Pancreas (tissue), 10 donors: ENCODE results near the gene GPM6B. TPM values are rescaled to one million over a fixed set of nuclear protein-coding genes. Genes with fewer than 3 reads are reported as not detected.
A peak's percentile ranks its signal among the peaks of the same experiment; 100 is the strongest.

ENCODE experiments used
- ATAC-seq, 4 donors: fragments of 200-7000 bp; cut with Tn5 transposase; one replicate each; pipeline versions ENCODE4 v1.8.0 to v1.9.1; 2020; ENCODE audit warnings: mild to moderate bottlenecking in 4 of 4, moderate library complexity in 4 of 4
- DNase-seq, 6 donors: peaks; one replicate each; pipeline ENCODE4 v3.0.0-alpha.2; 2020
- FAIRE-seq: peaks from 2 replicates; lab custom pipeline; 2012; peaks lifted over from hg19 to GRCh38; lab: Jason Lieb, UNC
- H3K27ac ChIP-seq, 4 donors: fragments of 200-600 bp; sonication (generic); 1 replicate in 3 of 4; 2 replicates in 1 of 4; pipeline versions ENCODE4 v1.5.0 to v1.8.0; 2020
- H3K27me3 ChIP-seq, 4 donors: fragments of 200-600 bp; one replicate each; pipeline ENCODE4 v1.8.0; 2021
- H3K36me3 ChIP-seq, 3 donors: fragments of 200-600 bp; sonication (generic) in 1 of 3; one replicate each; pipeline versions ENCODE4 v1.5.0 to v1.8.0; 2020 to 2021
- H3K4me1 ChIP-seq, 3 donors: fragments of 200-600 bp; one replicate each; pipeline ENCODE4 v1.8.0; 2021
- H3K4me3 ChIP-seq, 4 donors: fragments of 200-600 bp; sonication (generic) in 2 of 4; one replicate each; pipeline versions ENCODE4 v1.5.0 to v1.8.0; 2020 to 2021
- H3K9me3 ChIP-seq, 4 donors: fragments of 200-600 bp; one replicate each; pipeline ENCODE4 v1.8.0; 2021
- WGBS, 2 donors: extraction: QIAGEN DNeasy Blood & Tissue Kit; methylation state at CpG; one replicate each; pipeline ENCODE4 v1.1.7; 2013; 5-methylcytosine and 5-hydroxymethylcytosine counted together
- intact Hi-C, 3 donors: fragments of 100-400 bp; cut with DNase I; formaldehyde crosslinking; loops; one replicate each; pipeline versions ENCODE4 v1.11.1 to v1.14.2; 2022
- polyA plus RNA-seq, 2 donors: library from polyadenylated mRNA; stranded (reverse); fragments of 200-250 nt; gene quantifications; one replicate each; pipeline ENCODE4 v1.2.3, GENCODE V29; 2013
- total RNA-seq, 6 donors: library from RNA; stranded (reverse); fragmentation: NEBNext Ultra II Directional in 4 of 6; extraction: Animal tissue kit (Norgen Biotek cat#: 25700) in 4 of 6; gene quantifications; one replicate each; pipeline versions ENCODE4 v1.2.1 to v1.2.4, GENCODE V29; 2021 to 2023
- TF ChIP-seq, protein P1 (sequence below), 4 donors: fragments of 200-600 bp; sonication (generic) in 3 of 4; IDR thresholded peaks; one replicate each; pipeline versions ENCODE4 v1.5.0 to v1.8.0; 2021; ENCODE audit warnings: antibody characterized with exemption in 4 of 4
- donor health status: healthy with polysubstance abuse.
- donor health status: DM: no; HTN: no; CAD: no; lungs with moderate emphysema.
- donor health status: DM: no; HTN: no; CAD: no.
- donor health status: control.
- donor health status: control.
- donor health status: Bipolar disorder and iron deficiency.
- donor health status: DM: yes; HTN: yes; CAD: no.
- donor health status: DM: no; HTN: no; CAD: no.
- donor health status: DM: no; HTN: no; CAD: no.
- donor health status: DM: yes; HTN: yes; CAD: no.

The GPM6B gene
- total and polyA plus RNA-seq, 8 donors = 0.47 to 3.0 (median 1.5) TPM

DNA sequence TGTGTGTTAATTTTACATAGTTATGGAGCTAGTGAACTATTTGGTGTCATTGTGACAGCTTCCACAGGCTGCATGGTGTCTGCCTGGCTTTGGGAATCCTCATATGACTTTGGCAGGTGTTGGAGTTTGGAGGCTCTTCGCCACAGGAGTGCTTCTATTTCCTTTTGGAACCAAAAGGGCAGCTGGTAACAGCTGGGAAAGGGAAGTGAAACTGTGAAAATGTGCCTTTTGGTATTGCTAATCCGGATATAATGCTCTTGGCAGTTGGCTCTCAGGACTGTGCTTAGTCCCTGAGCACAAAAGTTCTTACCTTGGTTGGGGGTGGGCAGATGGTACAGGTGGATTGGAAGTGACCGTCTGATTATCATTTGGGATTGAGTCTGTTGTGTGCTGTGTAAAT is 64.2 kb downstream of the GPM6B start:
- WGBS, 2 donors = 42 to 66% methylated on average over 3 of the region's 3 CpGs
- intact Hi-C loops = no loop called here
- peak in 3 of 4 donors; percentile 17 to 37 (median 32) for ATAC-seq

DNA sequence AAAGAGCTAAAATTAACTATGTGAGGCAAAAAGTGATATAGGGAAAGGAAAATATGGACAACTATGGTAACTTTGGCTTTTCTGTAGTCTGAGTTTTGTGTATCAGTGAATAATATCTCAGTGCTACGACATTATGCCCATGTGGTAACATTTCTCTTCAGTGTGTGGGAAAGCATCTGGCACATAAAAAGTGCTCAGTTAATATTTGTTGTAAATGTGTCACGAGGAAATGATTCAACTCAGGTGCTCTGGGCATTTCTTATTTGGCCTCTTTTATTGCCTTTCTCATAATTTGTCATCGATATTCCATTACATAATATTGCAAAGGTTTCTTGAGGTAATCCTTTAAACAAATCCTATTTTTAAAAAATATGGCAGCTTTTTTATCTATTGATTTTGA is 64.8 kb downstream of the GPM6B start:
- TF ChIP-seq, protein P1, sequence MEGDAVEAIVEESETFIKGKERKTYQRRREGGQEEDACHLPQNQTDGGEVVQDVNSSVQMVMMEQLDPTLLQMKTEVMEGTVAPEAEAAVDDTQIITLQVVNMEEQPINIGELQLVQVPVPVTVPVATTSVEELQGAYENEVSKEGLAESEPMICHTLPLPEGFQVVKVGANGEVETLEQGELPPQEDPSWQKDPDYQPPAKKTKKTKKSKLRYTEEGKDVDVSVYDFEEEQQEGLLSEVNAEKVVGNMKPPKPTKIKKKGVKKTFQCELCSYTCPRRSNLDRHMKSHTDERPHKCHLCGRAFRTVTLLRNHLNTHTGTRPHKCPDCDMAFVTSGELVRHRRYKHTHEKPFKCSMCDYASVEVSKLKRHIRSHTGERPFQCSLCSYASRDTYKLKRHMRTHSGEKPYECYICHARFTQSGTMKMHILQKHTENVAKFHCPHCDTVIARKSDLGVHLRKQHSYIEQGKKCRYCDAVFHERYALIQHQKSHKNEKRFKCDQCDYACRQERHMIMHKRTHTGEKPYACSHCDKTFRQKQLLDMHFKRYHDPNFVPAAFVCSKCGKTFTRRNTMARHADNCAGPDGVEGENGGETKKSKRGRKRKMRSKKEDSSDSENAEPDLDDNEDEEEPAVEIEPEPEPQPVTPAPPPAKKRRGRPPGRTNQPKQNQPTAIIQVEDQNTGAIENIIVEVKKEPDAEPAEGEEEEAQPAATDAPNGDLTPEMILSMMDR (IDR thresholded peaks at IDR 0.05) = no peak
- FAIRE-seq (peak; percentile 61), DNase-seq (no peak), ATAC-seq (no peak)
- H3K36me3 ChIP-seq = peaks cover 0 to 17% (median 5%) of the 10 kb centered on the region in 3 donors
- 46 to 69% methylated on average over 3 of the region's 3 CpGs for WGBS, 2 donors
- no peak overlapping the region for H3K4me3 ChIP-seq
- H3K9me3 ChIP-seq = no peaks in the 10 kb centered on the region
- intact Hi-C loops = no loop called here
- peaks cover 0 to 6% (median 2%) of the 10 kb centered on the region in 3 donors for H3K4me1 ChIP-seq
- H3K27ac ChIP-seq = no peak overlapping the region
- H3K27me3 ChIP-seq = no peaks in the 10 kb centered on the region

More for the DNA sequence above, 64.2 kb downstream of the GPM6B start:
- Histone ChIP-seq H3K27me3 (no peaks in the 10 kb centered on the region), H3K36me3 (peaks cover 0 to 21% (median 11%) of the 10 kb centered on the region in 3 donors), H3K4me1 (peaks cover 0 to 6% (median 2%) of the 10 kb centered on the region in 3 donors), H3K4me3 (no peak overlapping the region), H3K27ac (peak overlapping the region in 1 of 4 donors; percentile 47), H3K9me3 (no peaks in the 10 kb centered on the region)
- TF ChIP-seq, protein P1 (IDR thresholded peaks at IDR 0.05) = no peak
- DNase-seq (no peak), FAIRE-seq (no peak)

DNA sequence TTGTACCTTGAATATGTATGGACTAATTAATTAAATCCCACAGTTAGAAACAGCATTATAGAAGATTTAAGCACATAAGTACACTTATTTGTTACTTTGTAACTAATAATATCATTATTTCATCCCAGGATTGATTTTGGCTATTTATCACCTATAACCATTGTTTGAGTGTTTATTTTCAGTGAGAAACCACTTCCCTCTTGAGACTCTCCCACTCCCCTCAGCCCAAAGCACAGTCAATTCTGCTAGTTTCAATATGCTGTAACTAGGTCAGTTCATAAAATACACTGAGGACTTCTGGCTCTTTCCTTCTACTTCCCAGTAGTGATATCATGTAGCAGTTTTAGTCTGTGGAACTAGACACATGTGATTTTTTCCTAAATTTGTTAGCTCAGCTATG is 66.1 kb downstream of the GPM6B start:
- TF ChIP-seq, protein P1 (IDR thresholded peaks at IDR 0.05) = no peak
- no peak for FAIRE-seq

DNA sequence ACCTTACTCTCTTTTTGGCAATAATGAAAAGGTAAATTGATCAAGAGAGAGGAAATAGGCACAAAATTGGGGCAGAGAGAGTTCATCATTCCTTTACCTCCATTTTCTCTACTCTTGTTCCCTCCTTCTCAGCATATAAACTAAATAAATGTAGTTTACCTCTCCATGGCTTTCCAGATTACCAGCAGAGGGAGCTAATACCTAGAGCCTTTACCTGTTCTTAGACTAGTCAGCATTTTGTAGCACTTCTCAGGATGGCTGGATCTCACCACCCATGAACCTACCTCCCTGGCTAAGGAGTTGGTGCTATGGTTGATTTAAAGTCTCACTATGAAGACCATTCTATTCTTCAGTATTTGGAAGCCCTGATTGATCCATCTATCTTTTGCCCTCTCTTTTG is 66.7 kb downstream of the GPM6B start:
- ATAC-seq = peak; percentile 55 to 84 (median 79)
- intact Hi-C loops = no loop called here

More for the DNA sequence above, 66.1 kb downstream of the GPM6B start:
- H3K27me3 ChIP-seq = no peaks in the 10 kb centered on the region
- intact Hi-C loops = no loop called here
- no peaks in the 10 kb centered on the region for H3K9me3 ChIP-seq
- H3K4me1 ChIP-seq = peaks cover 0 to 6% (median 2%) of the 10 kb centered on the region in 3 donors
- H3K4me3 ChIP-seq = no peak overlapping the region
- ATAC-seq (no peak), DNase-seq (no peak)
- peaks cover 0 to 17% (median 0%) of the 10 kb centered on the region in 3 donors for H3K36me3 ChIP-seq
- no peak overlapping the region for H3K27ac ChIP-seq

DNA sequence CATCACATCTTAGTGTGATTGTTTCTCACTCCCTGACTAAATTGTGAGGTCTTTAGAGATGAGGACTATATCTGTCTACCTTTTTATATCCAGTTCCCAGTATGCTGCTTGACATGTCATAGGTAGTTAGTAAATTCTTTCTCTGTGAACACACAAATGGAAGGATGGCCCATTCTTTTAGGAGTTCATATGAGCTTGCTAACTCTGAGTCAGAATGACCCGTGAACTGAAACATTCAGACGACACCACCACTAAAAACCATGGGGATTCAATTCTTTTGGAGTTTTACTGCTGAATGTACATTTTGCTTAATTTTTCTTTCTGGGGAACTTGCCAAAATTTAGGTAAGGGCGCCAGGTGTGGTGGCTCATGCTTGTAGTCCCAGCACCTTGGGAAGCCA is 68.4 kb downstream of the GPM6B start:
- TF ChIP-seq, protein P1 (IDR thresholded peaks at IDR 0.05) = no peak
- no peak overlapping the region for H3K4me3 ChIP-seq
- intact Hi-C loops = loop anchor here in 1 of 3 donors (10.0 kb wide), 1 partner anchor 94 kb away; the partner anchor contains the start of gene TCEANC
- H3K27me3 ChIP-seq = no peaks in the 10 kb centered on the region
- WGBS, 2 donors = 91% methylated on average over 3 of the region's 3 CpGs
- no peak overlapping the region for H3K27ac ChIP-seq
- peaks cover 0 to 31% (median 0%) of the 10 kb centered on the region in 3 donors for H3K36me3 ChIP-seq
- peaks cover 0 to 6% (median 2%) of the 10 kb centered on the region in 3 donors for H3K4me1 ChIP-seq
- FAIRE-seq (no peak), ATAC-seq (no peak), DNase-seq (no peak)
- H3K9me3 ChIP-seq = no peaks in the 10 kb centered on the region

More for the DNA sequence above, 66.7 kb downstream of the GPM6B start:
- Histone ChIP-seq H3K27ac (no peak overlapping the region), H3K36me3 (peaks cover 0 to 20% (median 0%) of the 10 kb centered on the region in 3 donors), H3K4me1 (peaks cover 0 to 6% (median 2%) of the 10 kb centered on the region in 3 donors), H3K27me3 (no peaks in the 10 kb centered on the region), H3K4me3 (no peak overlapping the region), H3K9me3 (no peaks in the 10 kb centered on the region)
- FAIRE-seq (peak; percentile 96), DNase-seq (no peak)
- TF ChIP-seq, protein P1 (IDR thresholded peaks at IDR 0.05) = peak; percentile 11 to 51 (median 42)
